ENCODE data around the gene IRAK3.

IRAK3 gene

DNA sequence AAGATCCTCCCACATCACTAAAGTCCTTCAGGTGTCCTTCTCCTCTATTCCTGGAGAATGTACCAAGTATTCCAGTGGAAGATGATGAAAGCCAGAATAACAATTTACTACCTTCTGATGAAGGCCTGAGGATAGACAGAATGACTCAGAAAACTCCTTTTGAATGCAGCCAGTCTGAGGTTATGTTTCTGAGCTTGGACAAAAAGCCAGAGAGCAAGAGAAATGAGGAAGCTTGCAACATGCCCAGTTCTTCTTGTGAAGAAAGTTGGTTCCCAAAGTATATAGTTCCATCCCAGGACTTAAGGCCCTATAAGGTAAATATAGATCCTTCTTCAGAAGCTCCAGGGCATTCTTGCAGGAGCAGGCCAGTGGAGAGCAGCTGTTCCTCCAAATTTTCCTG is 58.7 kb downstream of the IRAK3 start:
- Histone ChIP-seq H3K14ac (ENCODE audit: low read length) (no peak overlapping the region), H3K27ac (replicated peaks; ENCODE audit: low read length) (no peak overlapping the region), H3K4me1 (ENCODE audit: control insufficient read depth in 2 of 2, insufficient read depth in 1 of 2, low read depth in 1 of 2, low read length in 2 of 2) (peaks cover 0 to 2% of the 10 kb centered on the region in 2 donors), H2BK120ac (ENCODE audit: low read depth, low read length) (no peak overlapping the region), H3K9ac (ENCODE audit: low read depth, low read length, poor library complexity) (no peak overlapping the region), H2AFZ (ENCODE audit: low read length) (no peak overlapping the region), H2BK5ac (ENCODE audit: low read length) (no peak overlapping the region), H2BK12ac (ENCODE audit: low read length) (no peak overlapping the region), H3K36me3 (replicated peaks in 1 of 2; ENCODE audit: control insufficient read depth in 2 of 2, insufficient read depth in 2 of 2, low read length in 2 of 2) (no peaks in the 10 kb centered on the region), H4K91ac (ENCODE audit: low read depth, low read length, poor library complexity) (no peak overlapping the region), H3K4me2 (ENCODE audit: insufficient read depth, low read length, poor library complexity, severe bottlenecking) (no peak overlapping the region), H3K9me3 (replicated peaks in 1 of 2; ENCODE audit: control insufficient read depth in 2 of 2, insufficient read depth in 1 of 2, low read depth in 1 of 2, low read length in 2 of 2) (no peaks in the 10 kb centered on the region), H3K23ac (ENCODE audit: low read depth, low read length, poor library complexity) (no peak overlapping the region), H4K8ac (ENCODE audit: low read depth, low read length) (no peak overlapping the region), H3K27me3 (ENCODE audit: control insufficient read depth in 3 of 3, insufficient read depth in 3 of 3, low read depth in 1 of 3, low read length in 3 of 3) (peaks cover 0 to 10% (median 0%) of the 10 kb centered on the region in 3 experiments), H3K4me3 (ENCODE audit: low read length in 2 of 2) (no peak overlapping the region), H3K18ac (ENCODE audit: low read length) (no peak overlapping the region), H3K79me1 (ENCODE audit: low read depth, low read length) (no peaks in the 10 kb centered on the region), H2BK15ac (ENCODE audit: low read length) (no peak overlapping the region), H2AK5ac (ENCODE audit: low read depth, low read length) (no peak overlapping the region), H3K4ac (ENCODE audit: low read length) (no peak overlapping the region)
- DNase-seq (ENCODE audit: low spot score) = no peak

DNA sequence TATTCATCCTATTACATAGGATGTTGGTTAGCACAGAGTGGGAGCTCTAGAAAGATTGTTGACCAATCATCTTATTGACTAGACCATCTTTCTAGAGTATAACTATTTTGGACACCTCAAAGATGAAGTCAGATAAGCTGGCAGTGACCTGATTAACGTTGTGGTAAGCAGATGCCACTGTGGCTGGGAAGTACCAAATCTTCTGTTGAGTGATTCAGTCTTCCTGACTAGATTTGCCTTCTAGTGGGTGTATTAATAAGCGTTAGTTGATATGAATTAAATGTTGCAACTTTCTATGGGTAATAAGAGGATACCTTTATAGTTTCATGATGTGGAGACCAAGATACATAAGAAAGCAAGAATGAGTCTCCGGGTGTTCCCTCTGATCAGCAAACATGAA is 62.0 kb downstream of the IRAK3 start:
- Histone ChIP-seq H4K8ac (ENCODE audit: low read depth, low read length) (no peak overlapping the region), H2BK15ac (ENCODE audit: low read length) (no peak overlapping the region), H3K27ac (replicated peaks; ENCODE audit: low read length) (no peak overlapping the region), H2BK12ac (ENCODE audit: low read length) (no peak overlapping the region), H3K4me3 (ENCODE audit: low read length in 2 of 2) (no peak overlapping the region), H3K23ac (ENCODE audit: low read depth, low read length, poor library complexity) (no peak overlapping the region), H3K27me3 (ENCODE audit: control insufficient read depth in 3 of 3, insufficient read depth in 3 of 3, low read depth in 1 of 3, low read length in 3 of 3) (peaks cover 0 to 15% (median 0%) of the 10 kb centered on the region in 3 experiments), H2BK5ac (ENCODE audit: low read length) (no peak overlapping the region), H3K36me3 (replicated peaks in 1 of 2; ENCODE audit: control insufficient read depth in 2 of 2, insufficient read depth in 2 of 2, low read length in 2 of 2) (no peaks in the 10 kb centered on the region), H3K18ac (ENCODE audit: low read length) (no peak overlapping the region), H3K9ac (ENCODE audit: low read depth, low read length, poor library complexity) (no peak overlapping the region), H3K14ac (ENCODE audit: low read length) (no peak overlapping the region), H3K4me1 (ENCODE audit: control insufficient read depth in 2 of 2, insufficient read depth in 1 of 2, low read depth in 1 of 2, low read length in 2 of 2) (no peaks in the 10 kb centered on the region), H2BK120ac (ENCODE audit: low read depth, low read length) (no peak overlapping the region), H4K91ac (ENCODE audit: low read depth, low read length, poor library complexity) (no peak overlapping the region), H2AK5ac (ENCODE audit: low read depth, low read length) (no peak overlapping the region), H3K4ac (ENCODE audit: low read length) (no peak overlapping the region), H3K9me3 (replicated peaks in 1 of 2; ENCODE audit: control insufficient read depth in 2 of 2, insufficient read depth in 1 of 2, low read depth in 1 of 2, low read length in 2 of 2) (no peaks in the 10 kb centered on the region), H3K4me2 (ENCODE audit: insufficient read depth, low read length, poor library complexity, severe bottlenecking) (no peak overlapping the region), H2AFZ (ENCODE audit: low read length) (no peak overlapping the region), H3K79me1 (ENCODE audit: low read depth, low read length) (no peaks in the 10 kb centered on the region)
- DNase-seq (ENCODE audit: low spot score) = no peak
- WGBS, 2 donors (ENCODE audit: extremely low coverage in 2 of 2, insufficient read length in 2 of 2, insufficient replicate concordance in 1 of 2) = no CpG with 5 or more reads among the region's 3 CpGs

DNA sequence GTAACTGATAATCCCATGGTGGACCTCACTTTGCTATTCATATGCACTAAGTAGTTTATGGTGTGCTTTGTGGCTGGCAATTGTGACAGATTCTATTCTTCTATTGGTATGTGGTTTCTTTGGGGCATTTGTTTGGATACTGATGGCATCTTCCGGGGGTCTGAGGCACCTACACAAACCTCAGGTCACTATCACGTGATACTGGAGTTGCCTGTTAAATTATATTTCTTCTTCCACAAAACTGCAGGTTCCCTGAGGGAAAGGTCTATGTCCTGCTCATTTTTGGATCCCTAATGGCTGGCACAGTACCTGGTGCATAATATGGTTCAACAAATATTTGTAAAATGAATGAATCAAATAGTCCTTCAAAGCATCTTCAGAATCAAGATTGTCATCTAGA is 63.8 kb downstream of the IRAK3 start:
- no peak overlapping the region for H2BK12ac ChIP-seq (ENCODE audit: low read length)
- no peaks in the 10 kb centered on the region for H3K9me3 ChIP-seq (replicated peaks in 1 of 2; ENCODE audit: control insufficient read depth in 2 of 2, insufficient read depth in 1 of 2, low read depth in 1 of 2, low read length in 2 of 2)
- H4K91ac ChIP-seq (ENCODE audit: low read depth, low read length, poor library complexity) = no peak overlapping the region
- H3K27me3 ChIP-seq (ENCODE audit: control insufficient read depth in 3 of 3, insufficient read depth in 3 of 3, low read depth in 1 of 3, low read length in 3 of 3) = peaks cover 0 to 15% (median 0%) of the 10 kb centered on the region in 3 experiments
- H4K8ac ChIP-seq (ENCODE audit: low read depth, low read length) = no peak overlapping the region
- no peak overlapping the region for H3K18ac ChIP-seq (ENCODE audit: low read length)
- H2BK5ac ChIP-seq (ENCODE audit: low read length) = no peak overlapping the region
- H3K27ac ChIP-seq (replicated peaks; ENCODE audit: low read length) = no peak overlapping the region
- no peak overlapping the region for H3K4ac ChIP-seq (ENCODE audit: low read length)
- no peak for DNase-seq (ENCODE audit: low spot score)
- no peak overlapping the region for H3K14ac ChIP-seq (ENCODE audit: low read length)
- H3K9ac ChIP-seq (ENCODE audit: low read depth, low read length, poor library complexity) = no peak overlapping the region
- H2BK15ac ChIP-seq (ENCODE audit: low read length) = no peak overlapping the region
- H3K23ac ChIP-seq (ENCODE audit: low read depth, low read length, poor library complexity) = no peak overlapping the region
- no peak overlapping the region for H2BK120ac ChIP-seq (ENCODE audit: low read depth, low read length)
- H2AK5ac ChIP-seq (ENCODE audit: low read depth, low read length) = no peak overlapping the region
- no CpG with 5 or more reads among the region's 2 CpGs for WGBS, 2 donors (ENCODE audit: extremely low coverage in 2 of 2, insufficient read length in 2 of 2, insufficient replicate concordance in 1 of 2)
- peaks cover under 1% of the 10 kb centered on the region in 2 donors for H3K4me1 ChIP-seq (ENCODE audit: control insufficient read depth in 2 of 2, insufficient read depth in 1 of 2, low read depth in 1 of 2, low read length in 2 of 2)
- H3K79me1 ChIP-seq (ENCODE audit: low read depth, low read length) = no peaks in the 10 kb centered on the region
- no peaks in the 10 kb centered on the region for H3K36me3 ChIP-seq (replicated peaks in 1 of 2; ENCODE audit: control insufficient read depth in 2 of 2, insufficient read depth in 2 of 2, low read length in 2 of 2)
- no peak overlapping the region for H2AFZ ChIP-seq (ENCODE audit: low read length)
- H3K4me2 ChIP-seq (ENCODE audit: insufficient read depth, low read length, poor library complexity, severe bottlenecking) = no peak overlapping the region
- no peak overlapping the region for H3K4me3 ChIP-seq (ENCODE audit: low read length in 2 of 2)

DNA sequence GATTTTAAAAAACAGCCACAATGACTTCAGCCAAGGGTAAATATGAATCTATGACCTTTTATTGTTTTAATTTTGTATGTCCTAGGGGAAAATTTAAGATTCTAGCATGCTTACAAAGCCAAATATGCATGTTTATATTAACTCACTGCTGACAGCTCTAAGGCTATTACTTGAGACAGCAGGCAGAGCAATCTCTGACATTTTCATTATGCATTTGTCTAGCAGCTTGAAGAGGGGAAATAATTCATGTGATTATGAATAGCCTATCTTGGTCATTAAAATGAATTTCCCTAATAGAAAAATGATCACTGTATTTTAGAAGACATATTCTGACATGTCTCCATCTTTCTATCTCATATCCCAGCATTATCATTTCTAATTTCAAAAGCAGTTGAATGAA is 66.7 kb downstream of the IRAK3 start:
- peaks cover 0 to 14% (median 0%) of the 10 kb centered on the region in 3 experiments for H3K27me3 ChIP-seq (ENCODE audit: control insufficient read depth in 3 of 3, insufficient read depth in 3 of 3, low read depth in 1 of 3, low read length in 3 of 3)
- H3K4ac ChIP-seq (ENCODE audit: low read length) = no peak overlapping the region
- no peak overlapping the region for H2AFZ ChIP-seq (ENCODE audit: low read length)
- no peak overlapping the region for H2AK5ac ChIP-seq (ENCODE audit: low read depth, low read length)
- H2BK15ac ChIP-seq (ENCODE audit: low read length) = no peak overlapping the region
- no peak overlapping the region for H2BK120ac ChIP-seq (ENCODE audit: low read depth, low read length)
- no peak overlapping the region for H3K9ac ChIP-seq (ENCODE audit: low read depth, low read length, poor library complexity)
- peaks cover 7 to 9% of the 10 kb centered on the region in 2 donors for H3K4me1 ChIP-seq (ENCODE audit: control insufficient read depth in 2 of 2, insufficient read depth in 1 of 2, low read depth in 1 of 2, low read length in 2 of 2)
- H3K4me3 ChIP-seq (ENCODE audit: low read length in 2 of 2) = no peak overlapping the region
- no peak overlapping the region for H3K14ac ChIP-seq (ENCODE audit: low read length)
- H3K23ac ChIP-seq (ENCODE audit: low read depth, low read length, poor library complexity) = no peak overlapping the region
- no peak overlapping the region for H2BK5ac ChIP-seq (ENCODE audit: low read length)
- no peaks in the 10 kb centered on the region for H3K79me1 ChIP-seq (ENCODE audit: low read depth, low read length)
- H3K27ac ChIP-seq (replicated peaks; ENCODE audit: low read length) = no peak overlapping the region
- H2BK12ac ChIP-seq (ENCODE audit: low read length) = no peak overlapping the region
- H4K91ac ChIP-seq (ENCODE audit: low read depth, low read length, poor library complexity) = no peak overlapping the region
- H3K4me2 ChIP-seq (ENCODE audit: insufficient read depth, low read length, poor library complexity, severe bottlenecking) = no peak overlapping the region
- no peak overlapping the region for H4K8ac ChIP-seq (ENCODE audit: low read depth, low read length)
- H3K36me3 ChIP-seq (replicated peaks in 1 of 2; ENCODE audit: control insufficient read depth in 2 of 2, insufficient read depth in 2 of 2, low read length in 2 of 2) = no peaks in the 10 kb centered on the region
- no peak overlapping the region for H3K18ac ChIP-seq (ENCODE audit: low read length)
- no peak for DNase-seq (ENCODE audit: low spot score)
- no peaks in the 10 kb centered on the region for H3K9me3 ChIP-seq (replicated peaks in 1 of 2; ENCODE audit: control insufficient read depth in 2 of 2, insufficient read depth in 1 of 2, low read depth in 1 of 2, low read length in 2 of 2)

Measured in neuronal stem cell (in vitro differentiated cells).